ENCODE results near the gene REXO4. TPM values are rescaled to one million over a fixed set of nuclear protein-coding genes. Genes with fewer than 3 reads are reported as not detected.

Gene REXO4
- total RNA-seq, 4 donors from 2014 or later = 20.9 to 28.3 (median 22.2) TPM

DNA sequence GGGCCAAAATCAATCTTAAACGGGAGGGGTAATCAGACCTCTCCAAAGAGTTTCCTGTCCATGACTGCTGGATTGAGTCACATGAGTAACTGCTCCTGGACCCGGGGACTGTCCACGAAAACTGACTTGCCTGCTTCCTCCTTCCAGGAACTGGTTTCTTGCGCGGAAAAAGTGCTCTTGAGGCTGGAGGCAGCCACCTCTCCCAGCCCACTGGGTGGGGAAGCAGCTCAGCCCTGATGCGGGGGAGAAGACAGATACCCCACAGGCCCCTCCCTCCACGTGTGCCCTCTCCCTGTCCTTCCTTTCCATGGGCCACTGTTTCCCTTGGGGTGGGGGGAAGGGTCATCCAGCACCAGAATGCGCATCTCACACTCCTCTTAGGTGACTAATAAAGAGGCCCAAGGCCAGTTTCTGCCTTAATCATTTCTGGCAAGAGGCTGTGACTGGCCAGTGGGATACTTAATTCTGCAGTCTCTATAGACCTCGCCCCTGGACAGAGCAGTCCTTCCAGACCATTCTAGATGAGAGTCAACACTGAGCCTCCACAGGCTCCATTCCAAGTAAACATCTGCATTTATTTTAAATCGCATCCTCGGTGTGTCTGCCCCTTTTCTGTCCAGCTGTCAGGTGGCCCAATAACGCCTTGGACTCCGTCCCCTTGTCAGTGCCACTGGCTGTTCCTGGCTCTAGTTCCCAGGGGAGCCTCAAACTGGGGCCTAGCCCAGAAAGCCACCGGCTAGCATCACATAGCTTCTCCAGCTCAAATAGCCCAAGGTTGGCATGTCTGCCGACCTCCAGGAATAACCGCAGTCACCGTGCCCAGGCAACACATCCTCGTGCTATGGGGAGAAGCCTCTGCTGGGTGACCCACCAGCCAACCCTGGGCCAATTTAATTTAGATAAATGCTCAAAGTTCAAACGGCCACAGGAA is 12.0 kb downstream of the REXO4 start:
- Histone ChIP-seq H3K4me1 (no peaks in the 10 kb centered on the region), H3K9me3 (no peaks in the 10 kb centered on the region), H3K36me3 (peaks cover 62% of the 10 kb centered on the region), H3K4me3 (no peak overlapping the region), H3K27me3 (no peaks in the 10 kb centered on the region), H3K27ac (no peak overlapping the region)
- 82% methylated on average over 17 of the region's 19 CpGs for WGBS
- DNase-seq (ENCODE audit: low spot score in 2 of 2) = no peak
- TF ChIP-seq POLR2A (IDR thresholded peaks at IDR 0.05) (no peak), POLR2AphosphoS5 (IDR thresholded peaks at IDR 0.05) (no peak), CTCF (IDR thresholded peaks at IDR 0.05) (no peak), EP300 (IDR thresholded peaks at IDR 0.05) (no peak)

- TF ChIP-seq CTCF (IDR thresholded peaks at IDR 0.05) (no peak), POLR2A (IDR thresholded peaks at IDR 0.05) (no peak), EP300 (IDR thresholded peaks at IDR 0.05) (no peak), POLR2AphosphoS5 (IDR thresholded peaks at IDR 0.05) (no peak)
- WGBS = 89% methylated on average over 9 of the region's 12 CpGs
- peaks cover 50% of the 10 kb centered on the region for H3K36me3 ChIP-seq
Measured at GRCh38 chr9:133404454-133405002, 13.3 kb downstream of the REXO4 start.

GRCh38 chr9:133403766-133404453 is 13.9 kb downstream of the REXO4 start:
- no peak for TF ChIP-seq POLR2AphosphoS5 (IDR thresholded peaks at IDR 0.05)
- peak; percentile 27 to 58 for TF ChIP-seq CTCF (IDR thresholded peaks at IDR 0.05)

More at GRCh38 chr9:133404454-133405002, 13.3 kb downstream of the REXO4 start:
- no peak for DNase-seq (ENCODE audit: low spot score in 2 of 2)
- Histone ChIP-seq H3K27ac (no peak overlapping the region), H3K9me3 (no peaks in the 10 kb centered on the region), H3K4me3 (no peak overlapping the region), H3K27me3 (no peaks in the 10 kb centered on the region), H3K4me1 (no peaks in the 10 kb centered on the region)

GRCh38 chr9:133402689-133403088 is 15.1 kb downstream of the REXO4 start:
- no peak for DNase-seq (ENCODE audit: low spot score in 2 of 2)
- Histone ChIP-seq H3K4me1 (no peaks in the 10 kb centered on the region), H3K27me3 (no peaks in the 10 kb centered on the region), H3K4me3 (no peak overlapping the region), H3K9me3 (no peaks in the 10 kb centered on the region), H3K27ac (no peak overlapping the region), H3K36me3 (peaks cover 32% of the 10 kb centered on the region)
- TF ChIP-seq POLR2AphosphoS5 (IDR thresholded peaks at IDR 0.05) (no peak), EP300 (IDR thresholded peaks at IDR 0.05) (no peak), CTCF (IDR thresholded peaks at IDR 0.05) (no peak), POLR2A (IDR thresholded peaks at IDR 0.05) (no peak)
- 67% methylated on average over 1 of the region's 7 CpGs for WGBS

More at GRCh38 chr9:133403766-133404453, 13.9 kb downstream of the REXO4 start:
- H3K4me1 ChIP-seq = no peaks in the 10 kb centered on the region
- H3K4me3 ChIP-seq = no peak overlapping the region
- H3K36me3 ChIP-seq = peaks cover 45% of the 10 kb centered on the region
- H3K9me3 ChIP-seq = no peaks in the 10 kb centered on the region
- no peak overlapping the region for H3K27ac ChIP-seq
- no peak for DNase-seq (ENCODE audit: low spot score in 2 of 2)
- no peaks in the 10 kb centered on the region for H3K27me3 ChIP-seq
- 66% methylated on average over 12 of the region's 16 CpGs for WGBS

GRCh38 chr9:133401588-133401987 is 16.2 kb downstream of the REXO4 start:
- no peaks in the 10 kb centered on the region for H3K4me1 ChIP-seq
- TF ChIP-seq POLR2AphosphoS5 (IDR thresholded peaks at IDR 0.05) (no peak), CTCF (IDR thresholded peaks at IDR 0.05) (no peak), POLR2A (IDR thresholded peaks at IDR 0.05) (no peak), EP300 (IDR thresholded peaks at IDR 0.05) (no peak)
- H3K27ac ChIP-seq = no peak overlapping the region
- no peaks in the 10 kb centered on the region for H3K27me3 ChIP-seq
- no peaks in the 10 kb centered on the region for H3K9me3 ChIP-seq
- WGBS = 70% methylated on average over 2 of the region's 6 CpGs
- peaks cover 21% of the 10 kb centered on the region for H3K36me3 ChIP-seq
- no peak overlapping the region for H3K4me3 ChIP-seq
- DNase-seq (ENCODE audit: low spot score in 2 of 2) = no peak

All from suprapubic skin (tissue), 4 donors.